GM21576 (cell line): ENCODE data around the gene ABLIM1.

Experiments used
- ATAC-seq: cut with Tn5 transposase; IDR thresholded peaks from one replicate; pipeline ENCODE4 v1.9.1; 2021; ENCODE audit warnings: mild to moderate bottlenecking, moderate library complexity; ENCODE audit not compliant: unreplicated experiment

Gene ABLIM1

GRCh38 chr10:114648368-114648767 is 9.7 kb downstream of the ABLIM1 start:
- ATAC-seq, result no peak

- ATAC-seq, result no peak
These were observed 10.4 kb downstream of the ABLIM1 start for GRCh38 chr10:114647545-114648138.

GRCh38 chr10:114646426-114646825 is 11.6 kb downstream of the ABLIM1 start:
- ATAC-seq, result no peak

- no peak for ATAC-seq
These were observed 12.4 kb downstream of the ABLIM1 start for GRCh38 chr10:114645706-114646105.

GRCh38 chr10:114643158-114643557 is 14.9 kb downstream of the ABLIM1 start:
- no peak for ATAC-seq

GRCh38 chr10:114642729-114643128 is 15.3 kb downstream of the ABLIM1 start:
- no peak for ATAC-seq

- no peak for ATAC-seq
These were observed 19.1 kb downstream of the ABLIM1 start for GRCh38 chr10:114638821-114639625.

GRCh38 chr10:114635797-114636550 is 22.1 kb downstream of the ABLIM1 start:
- ATAC-seq, result no peak

GRCh38 chr10:114635101-114635500 is 23.0 kb downstream of the ABLIM1 start:
- ATAC-seq, result no peak

- ATAC-seq, result no peak
These were observed 23.5 kb downstream of the ABLIM1 start for GRCh38 chr10:114634609-114634979.

GRCh38 chr10:114632869-114633715 is 25.0 kb downstream of the ABLIM1 start:
- ATAC-seq, result no peak

GRCh38 chr10:114631666-114632417 is 26.2 kb downstream of the ABLIM1 start:
- peak; percentile 72 for ATAC-seq

- ATAC-seq, result no peak
These were observed 26.9 kb downstream of the ABLIM1 start for GRCh38 chr10:114631090-114631665.

- ATAC-seq, result no peak
These were observed 28.0 kb downstream of the ABLIM1 start for GRCh38 chr10:114629824-114630730.

GRCh38 chr10:114629083-114629823 is 28.8 kb downstream of the ABLIM1 start:
- ATAC-seq, result no peak

- no peak for ATAC-seq
These were observed 30.0 kb downstream of the ABLIM1 start for GRCh38 chr10:114628106-114628505.

GRCh38 chr10:114626841-114627240 is 31.2 kb downstream of the ABLIM1 start:
- no peak for ATAC-seq
